ENCODE data around the gene DNAJC21.

GRCh38 chr5:34930870-34931269 lies 1.5 kb downstream of the DNAJC21 start:
- TF ChIP-seq, protein P1, sequence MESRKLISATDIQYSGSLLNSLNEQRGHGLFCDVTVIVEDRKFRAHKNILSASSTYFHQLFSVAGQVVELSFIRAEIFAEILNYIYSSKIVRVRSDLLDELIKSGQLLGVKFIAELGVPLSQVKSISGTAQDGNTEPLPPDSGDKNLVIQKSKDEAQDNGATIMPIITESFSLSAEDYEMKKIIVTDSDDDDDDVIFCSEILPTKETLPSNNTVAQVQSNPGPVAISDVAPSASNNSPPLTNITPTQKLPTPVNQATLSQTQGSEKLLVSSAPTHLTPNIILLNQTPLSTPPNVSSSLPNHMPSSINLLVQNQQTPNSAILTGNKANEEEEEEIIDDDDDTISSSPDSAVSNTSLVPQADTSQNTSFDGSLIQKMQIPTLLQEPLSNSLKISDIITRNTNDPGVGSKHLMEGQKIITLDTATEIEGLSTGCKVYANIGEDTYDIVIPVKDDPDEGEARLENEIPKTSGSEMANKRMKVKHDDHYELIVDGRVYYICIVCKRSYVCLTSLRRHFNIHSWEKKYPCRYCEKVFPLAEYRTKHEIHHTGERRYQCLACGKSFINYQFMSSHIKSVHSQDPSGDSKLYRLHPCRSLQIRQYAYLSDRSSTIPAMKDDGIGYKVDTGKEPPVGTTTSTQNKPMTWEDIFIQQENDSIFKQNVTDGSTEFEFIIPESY (CRISPR knock-in tag; IDR thresholded peaks at IDR 0.05): no peak
- TF ChIP-seq E2F5 (CRISPR knock-in tag; IDR thresholded peaks at IDR 0.05) (no peak), REST (IDR thresholded peaks at IDR 0.05; ENCODE audit: borderline replicate concordance) (no peak), REST (CRISPR knock-in tag; IDR thresholded peaks at IDR 0.05; ENCODE audit: low read depth) (no peak), CTCF (IDR thresholded peaks at IDR 0.05 in 2 of 3, conservative IDR thresholded peaks at IDR 0.05 in 1 of 3; ENCODE audit: insufficient read depth in 2 of 3, low read depth in 1 of 3, low read length in 3 of 3) (no peak), ZNF24 (IDR thresholded peaks at IDR 0.05) (no peak), ZNF384 (IDR thresholded peaks at IDR 0.05; ENCODE audit: low read depth, low read length) (no peak), ZKSCAN8 (CRISPR knock-in tag; IDR thresholded peaks at IDR 0.05) (no peak), TAF1 (IDR thresholded peaks at IDR 0.05; ENCODE audit: control insufficient read depth, extremely low read depth, insufficient read depth, low read length, severe bottlenecking) (no peak)
- TF ChIP-seq, protein P2, sequence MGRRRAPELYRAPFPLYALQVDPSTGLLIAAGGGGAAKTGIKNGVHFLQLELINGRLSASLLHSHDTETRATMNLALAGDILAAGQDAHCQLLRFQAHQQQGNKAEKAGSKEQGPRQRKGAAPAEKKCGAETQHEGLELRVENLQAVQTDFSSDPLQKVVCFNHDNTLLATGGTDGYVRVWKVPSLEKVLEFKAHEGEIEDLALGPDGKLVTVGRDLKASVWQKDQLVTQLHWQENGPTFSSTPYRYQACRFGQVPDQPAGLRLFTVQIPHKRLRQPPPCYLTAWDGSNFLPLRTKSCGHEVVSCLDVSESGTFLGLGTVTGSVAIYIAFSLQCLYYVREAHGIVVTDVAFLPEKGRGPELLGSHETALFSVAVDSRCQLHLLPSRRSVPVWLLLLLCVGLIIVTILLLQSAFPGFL (CRISPR knock-in tag; IDR thresholded peaks at IDR 0.05): no peak
- TF ChIP-seq, protein P3, sequence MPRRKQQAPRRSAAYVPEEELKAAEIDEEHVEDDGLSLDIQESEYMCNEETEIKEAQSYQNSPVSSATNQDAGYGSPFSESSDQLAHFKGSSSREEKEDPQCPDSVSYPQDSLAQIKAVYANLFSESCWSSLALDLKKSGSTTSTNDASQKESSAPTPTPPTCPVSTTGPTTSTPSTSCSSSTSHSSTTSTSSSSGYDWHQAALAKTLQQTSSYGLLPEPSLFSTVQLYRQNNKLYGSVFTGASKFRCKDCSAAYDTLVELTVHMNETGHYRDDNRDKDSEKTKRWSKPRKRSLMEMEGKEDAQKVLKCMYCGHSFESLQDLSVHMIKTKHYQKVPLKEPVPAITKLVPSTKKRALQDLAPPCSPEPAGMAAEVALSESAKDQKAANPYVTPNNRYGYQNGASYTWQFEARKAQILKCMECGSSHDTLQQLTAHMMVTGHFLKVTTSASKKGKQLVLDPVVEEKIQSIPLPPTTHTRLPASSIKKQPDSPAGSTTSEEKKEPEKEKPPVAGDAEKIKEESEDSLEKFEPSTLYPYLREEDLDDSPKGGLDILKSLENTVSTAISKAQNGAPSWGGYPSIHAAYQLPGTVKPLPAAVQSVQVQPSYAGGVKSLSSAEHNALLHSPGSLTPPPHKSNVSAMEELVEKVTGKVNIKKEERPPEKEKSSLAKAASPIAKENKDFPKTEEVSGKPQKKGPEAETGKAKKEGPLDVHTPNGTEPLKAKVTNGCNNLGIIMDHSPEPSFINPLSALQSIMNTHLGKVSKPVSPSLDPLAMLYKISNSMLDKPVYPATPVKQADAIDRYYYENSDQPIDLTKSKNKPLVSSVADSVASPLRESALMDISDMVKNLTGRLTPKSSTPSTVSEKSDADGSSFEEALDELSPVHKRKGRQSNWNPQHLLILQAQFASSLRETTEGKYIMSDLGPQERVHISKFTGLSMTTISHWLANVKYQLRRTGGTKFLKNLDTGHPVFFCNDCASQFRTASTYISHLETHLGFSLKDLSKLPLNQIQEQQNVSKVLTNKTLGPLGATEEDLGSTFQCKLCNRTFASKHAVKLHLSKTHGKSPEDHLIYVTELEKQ (CRISPR knock-in tag; IDR thresholded peaks at IDR 0.05): no peak
